Ovary (tissue), 9 donors: Measurements from ENCODE around the gene ADGRD1. TPM values are rescaled to one million over a fixed set of nuclear protein-coding genes. Genes with fewer than 3 reads are reported as not detected.
A peak's percentile ranks its signal among the peaks of the same experiment; 100 is the strongest.

Experiments used
- DNase-seq, 5 donors: peaks; one replicate each; pipeline ENCODE4 v3.0.0-alpha.2; 2019 to 2020
- H3K27ac ChIP-seq, 2 donors: fragments of 200-600 bp; one replicate each; pipeline versions ENCODE4 v1.5.1 to v1.8.0; 2019 to 2022
- H3K27me3 ChIP-seq: fragments of 200-600 bp; one replicate; pipeline ENCODE4 v1.8.0; 2022
- H3K36me3 ChIP-seq: fragments of 200-600 bp; sonication (generic); one replicate; pipeline ENCODE4 v1.5.1; 2019
- H3K4me1 ChIP-seq: one replicate; pipeline ENCODE4 v1.8.1; 2013; ENCODE audit warnings: mild to moderate bottlenecking, moderate library complexity; ENCODE audit not compliant: insufficient read depth
- H3K4me3 ChIP-seq: fragments of 200-600 bp; sonication (generic); one replicate; pipeline ENCODE4 v1.5.1; 2017
- H3K9me3 ChIP-seq, 2 donors: fragments of 200-600 bp in 1 of 2; sonication (generic) in 1 of 2; one replicate each; pipeline versions ENCODE4 v1.5.1 to v1.8.1; 2013 to 2019; ENCODE audit warnings: mild to moderate bottlenecking in 1 of 2, moderate library complexity in 1 of 2
- CTCF ChIP-seq, 3 donors: fragments of 450-650 bp in 2 of 3; fragments of 200-600 bp in 1 of 3; IDR thresholded peaks; one replicate each; pipeline versions ENCODE4 v1.5.1 to v1.8.0; 2016 to 2022; ENCODE audit warnings: antibody characterized with exemption in 3 of 3, mild to moderate bottlenecking in 1 of 3
- EP300 ChIP-seq: sonication (generic); formaldehyde crosslinking; IDR thresholded peaks from one replicate; pipeline ENCODE4 v1.6.1; 2017; ENCODE audit warnings: antibody characterized with exemption
- POLR2A ChIP-seq: fragments of 450-650 bp; IDR thresholded peaks from one replicate; pipeline ENCODE4 v1.6.1; 2017; ENCODE audit warnings: antibody characterized with exemption, mild to moderate bottlenecking, moderate library complexity
- WGBS, 3 donors: extraction: QIAGEN DNeasy Blood & Tissue Kit in 1 of 3; methylation state at CpG; one replicate each; pipeline versions ENCODE4 v1.1.5 to v1.1.7; 2013 to 2017; 5-methylcytosine and 5-hydroxymethylcytosine counted together
- intact Hi-C, 4 donors: fragments of 100-400 bp; cut with DNase I; formaldehyde crosslinking; loops; one replicate each; pipeline versions ENCODE4 v1.11.0 to v1.15.1; 2022 to 2023
- polyA plus RNA-seq, 2 donors: library from polyadenylated mRNA; stranded (reverse); fragments of 200-250 nt in 1 of 2; fragments of 350-450 nt in 1 of 2; fragmentation: Illumina TruSeq in 1 of 2; extraction: RNeasy Lipid Tissue Mini Kit (QIAGEN cat#74804) in 1 of 2; gene quantifications; one replicate each; pipeline ENCODE4 v1.2.3, GENCODE V29; 2013 to 2014
- total RNA-seq, 7 donors: library from RNA; depleted of rRNA in 2 of 7; stranded (reverse); fragments of >200 nt in 2 of 7; fragmentation: NEBNext Ultra II Directional in 3 of 7; extraction: Animal tissue kit (Norgen Biotek cat#: 25700) in 3 of 7; gene quantifications; one replicate each; pipeline versions ENCODE4 v1.1.0 to v1.2.4, GENCODE V29; 2016 to 2023
- donor health status: DM: no; HTN: no; CAD: no; lungs with moderate emphysema.
- donor health status: DM: no; HTN: no; CAD: no.
- donor health status: Bipolar disorder and iron deficiency.
- donor health status: DM: yes; HTN: yes; CAD: no.
- donor health status: DM: no; HTN: no; CAD: no.
- donor health status: DM: yes; HTN: yes; CAD: no.

ADGRD1 gene
- total and polyA plus RNA-seq, 9 donors = 7.6 to 75.3 (median 25.9) TPM

DNA sequence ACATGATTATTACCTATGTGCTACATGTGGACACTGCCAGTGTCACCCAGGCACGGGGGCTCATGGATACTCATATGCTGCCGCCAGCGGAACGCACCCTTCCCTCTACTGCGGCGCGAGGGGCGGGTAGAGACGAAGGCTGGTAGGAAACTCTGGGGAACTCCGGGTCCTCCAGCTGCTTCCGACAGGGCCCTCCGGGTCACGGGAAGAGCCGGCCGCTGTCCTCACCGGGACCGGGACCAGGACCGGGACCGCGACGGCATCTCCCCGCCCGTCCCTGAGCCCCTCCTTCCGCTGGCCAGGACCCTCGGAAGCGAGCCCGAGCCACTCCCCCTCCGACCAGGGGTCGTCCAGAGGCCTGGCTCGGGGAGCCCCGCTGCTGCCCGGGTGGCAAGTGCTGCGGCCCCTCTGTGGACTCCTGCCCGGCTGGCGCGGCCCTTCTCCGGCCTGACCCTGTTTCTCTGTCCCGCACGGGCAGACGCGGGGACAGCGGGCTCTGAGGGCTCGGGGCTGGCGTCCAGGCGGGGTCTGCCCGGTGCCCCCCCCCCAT is 209.6 kb downstream of the ADGRD1 start:
- Histone ChIP-seq H3K36me3 (no peaks in the 10 kb centered on the region), H3K9me3 (no peaks in the 10 kb centered on the region), H3K4me1 (peaks cover 7% of the 10 kb centered on the region), H3K27me3 (no peaks in the 10 kb centered on the region), H3K4me3 (no peak overlapping the region), H3K27ac (no peak overlapping the region)
- intact Hi-C loops = no loop called here
- TF ChIP-seq EP300 (no peak), POLR2A (no peak), CTCF (IDR thresholded peaks at IDR 0.05) (no peak)
- 64 to 87% (median 70%) methylated on average over 43 to 46 of the region's 46 CpGs for WGBS, 3 donors
- DNase-seq = no peak

DNA sequence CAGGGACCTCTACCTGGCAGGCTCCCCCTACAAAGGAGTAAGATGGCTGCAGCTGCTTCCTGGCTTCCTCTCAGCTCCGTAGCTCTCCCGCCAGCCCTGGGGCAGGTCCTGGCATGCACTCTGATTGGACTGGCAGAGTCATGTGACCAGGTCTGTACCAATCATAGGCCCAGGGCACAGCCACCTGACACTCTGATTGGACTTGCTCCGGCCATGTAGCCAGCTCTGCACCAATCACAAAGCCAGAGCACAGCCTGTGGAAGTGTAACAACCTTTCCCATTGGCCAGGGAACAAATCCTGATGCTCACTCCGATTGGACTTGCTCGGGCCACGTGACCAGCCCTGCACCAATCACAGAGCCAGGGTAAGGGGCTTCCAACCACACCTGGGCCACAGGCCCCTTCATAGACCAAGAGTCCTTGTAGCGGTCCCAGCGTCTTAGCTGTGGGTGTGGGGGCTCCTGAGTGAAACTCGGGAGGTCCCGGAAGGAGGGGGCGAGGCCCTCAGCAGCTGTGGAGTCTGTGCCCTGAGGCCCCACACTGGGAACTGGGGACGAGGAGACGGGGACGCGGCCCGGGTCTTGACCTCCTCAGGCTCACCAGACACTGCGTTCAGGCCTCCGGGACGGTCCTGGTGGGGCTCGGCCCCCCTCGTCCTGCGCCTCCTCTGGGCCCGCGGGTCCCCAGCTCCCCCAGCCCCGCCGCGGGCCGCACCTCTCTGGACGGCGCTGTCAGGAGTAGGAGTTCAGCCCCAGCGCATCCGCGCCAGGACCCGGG is 210.6 kb downstream of the ADGRD1 start:
- 91 to 96% (median 96%) methylated on average over 23 to 27 of the region's 34 CpGs for WGBS, 3 donors
- H3K36me3 ChIP-seq = no peaks in the 10 kb centered on the region
- H3K27me3 ChIP-seq = no peaks in the 10 kb centered on the region
- intact Hi-C loops = no loop called here
- TF ChIP-seq POLR2A (no peak), EP300 (no peak)
- H3K4me3 ChIP-seq = no peak overlapping the region
- no peak for DNase-seq
- H3K4me1 ChIP-seq = peaks cover 7% of the 10 kb centered on the region
- no peak overlapping the region for H3K27ac ChIP-seq
- H3K9me3 ChIP-seq = no peaks in the 10 kb centered on the region

DNA sequence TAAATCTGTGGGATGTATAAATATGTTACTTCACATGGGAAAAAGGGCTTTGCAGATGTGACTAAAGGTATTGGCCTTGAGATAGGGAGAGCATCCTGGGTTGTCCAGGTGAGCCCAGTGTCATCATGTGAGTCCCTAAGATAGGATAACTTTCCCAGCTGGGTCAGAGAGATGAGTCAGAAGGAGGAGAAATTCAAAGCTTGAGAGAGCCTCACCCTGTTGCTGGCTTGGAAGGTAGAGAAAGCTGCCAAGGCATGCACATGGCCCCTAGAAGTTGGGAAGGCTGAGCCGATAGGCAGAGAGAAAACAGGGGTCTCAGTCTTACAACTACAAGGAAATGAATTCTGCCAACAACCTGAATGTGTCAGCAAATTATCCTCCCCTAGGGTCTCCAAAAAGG is 213.0 kb downstream of the ADGRD1 start:
- Histone ChIP-seq H3K27ac (no peak overlapping the region), H3K27me3 (no peaks in the 10 kb centered on the region), H3K4me1 (peaks cover 7% of the 10 kb centered on the region), H3K4me3 (no peak overlapping the region), H3K9me3 (no peaks in the 10 kb centered on the region), H3K36me3 (no peaks in the 10 kb centered on the region)
- intact Hi-C loops = no loop called here
- TF ChIP-seq EP300 (no peak), POLR2A (no peak), CTCF (IDR thresholded peaks at IDR 0.05) (no peak)
- DNase-seq = no peak
- 36 to 55% (median 50%) methylated on average over 1 of the region's 1 CpG for WGBS, 3 donors

- WGBS, 3 donors = 26 to 37% (median 34%) methylated on average over 5 of the region's 5 CpGs
- TF ChIP-seq CTCF (IDR thresholded peaks at IDR 0.05) = no peak
- no peak for TF ChIP-seq EP300
- no peak for TF ChIP-seq POLR2A
- peak in 3 of 5 donors; percentile 44 to 49 (median 47) for DNase-seq
Observed at GRCh38 chr12:131167334-131167733, 213.6 kb downstream of the ADGRD1 start.

DNA sequence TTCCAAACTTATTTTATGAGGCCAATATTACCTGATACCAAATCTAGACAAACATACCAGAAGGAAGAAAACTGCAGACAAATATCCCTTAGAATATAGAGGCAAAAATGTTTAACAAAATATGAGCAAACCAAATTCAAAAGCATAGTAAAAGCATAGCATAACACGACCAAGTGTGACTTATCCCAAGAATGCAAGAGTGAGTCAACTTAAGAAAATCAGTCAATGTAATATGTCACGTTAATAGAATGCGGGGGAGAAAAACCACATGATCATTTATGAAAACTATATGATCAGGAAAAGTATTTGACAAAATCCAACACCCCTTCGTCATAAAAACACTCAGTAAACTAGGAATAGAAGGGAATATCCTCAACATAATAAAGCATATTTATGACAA is 217.3 kb downstream of the ADGRD1 start:
- TF ChIP-seq POLR2A (no peak), EP300 (no peak), CTCF (IDR thresholded peaks at IDR 0.05) (no peak)
- intact Hi-C loops = no loop called here
- H3K4me1 ChIP-seq = peaks cover 7% of the 10 kb centered on the region
- WGBS, 3 donors = 58 to 66% (median 60%) methylated on average over 4 of the region's 4 CpGs
- H3K27me3 ChIP-seq = no peaks in the 10 kb centered on the region
- no peak overlapping the region for H3K4me3 ChIP-seq
- no peak overlapping the region for H3K27ac ChIP-seq
- DNase-seq = no peak
- peaks cover 0 to 2% of the 10 kb centered on the region in 2 donors for H3K9me3 ChIP-seq
- no peaks in the 10 kb centered on the region for H3K36me3 ChIP-seq

More at GRCh38 chr12:131167334-131167733, 213.6 kb downstream of the ADGRD1 start:
- Histone ChIP-seq H3K27me3 (no peaks in the 10 kb centered on the region), H3K4me1 (peaks cover 7% of the 10 kb centered on the region), H3K27ac (no peak overlapping the region), H3K9me3 (no peaks in the 10 kb centered on the region), H3K4me3 (no peak overlapping the region), H3K36me3 (no peaks in the 10 kb centered on the region)
- intact Hi-C loops = no loop called here
